Mesendoderm (in vitro differentiated cells): Measurements from ENCODE around the gene LRFN2.

Source experiments
- DNase-seq: peaks from one replicate; pipeline ENCODE4 v3.0.0; 2013
- H2AK5ac ChIP-seq: 2 replicates; pipeline ENCODE4 v1.6.1; 2013; ENCODE audit warnings: low read length, inconsistent platforms
- H2BK120ac ChIP-seq: 2 replicates; pipeline ENCODE4 v1.6.1; 2013; ENCODE audit warnings: low read depth, mild to moderate bottlenecking, low read length, moderate library complexity, mixed read lengths
- H2BK15ac ChIP-seq: replicated peaks from 2 replicates; pipeline ENCODE4 v1.6.1; 2013; ENCODE audit warnings: low read depth, mild to moderate bottlenecking, moderate library complexity
- H2BK5ac ChIP-seq: 2 replicates; pipeline ENCODE4 v1.6.1; 2013; ENCODE audit warnings: low read length, inconsistent platforms
- H3K18ac ChIP-seq: 2 replicates; pipeline ENCODE4 v1.6.1; 2013; ENCODE audit warnings: mild to moderate bottlenecking, low read length, mixed read lengths
- H3K23ac ChIP-seq: one replicate; pipeline ENCODE4 v1.6.1; 2013; ENCODE audit warnings: low read length
- H3K27ac ChIP-seq: 2 replicates; pipeline ENCODE4 v1.5.1; 2013; ENCODE audit warnings: low read depth, mild to moderate bottlenecking, inconsistent platforms, low read length, moderate library complexity
- H3K27me3 ChIP-seq: 2 replicates; pipeline ENCODE4 v1.6.1; 2013; ENCODE audit warnings: low read length, control low read depth, mild to moderate bottlenecking, inconsistent platforms; ENCODE audit not compliant: insufficient read depth, poor library complexity
- H3K36me3 ChIP-seq: 2 replicates; pipeline ENCODE4 v1.6.1; 2013; ENCODE audit warnings: low read length, inconsistent platforms; ENCODE audit not compliant: control insufficient read depth, insufficient read depth
- H3K4ac ChIP-seq: one replicate; pipeline ENCODE4 v1.6.1; 2013; ENCODE audit warnings: low read depth, mild to moderate bottlenecking, low read length, moderate library complexity
- H3K4me1 ChIP-seq: 2 replicates; pipeline ENCODE4 v1.6.1; 2013; ENCODE audit warnings: low read depth, low read length, inconsistent platforms; ENCODE audit not compliant: control insufficient read depth
- H3K4me2 ChIP-seq: 2 replicates; pipeline ENCODE4 v1.6.1; 2013; ENCODE audit warnings: low read length
- H3K4me3 ChIP-seq: 2 replicates; pipeline ENCODE4 v1.5.1; 2013; ENCODE audit warnings: mild to moderate bottlenecking, low read length
- H3K56ac ChIP-seq: one replicate; pipeline ENCODE4 v1.6.1; 2013; ENCODE audit warnings: low read length
- H3K79me1 ChIP-seq: 2 replicates; pipeline ENCODE4 v1.6.1; 2013; ENCODE audit warnings: low read length, inconsistent platforms
- H3K79me2 ChIP-seq: 2 replicates; pipeline ENCODE4 v1.6.1; 2013; ENCODE audit warnings: mild to moderate bottlenecking, low read length; ENCODE audit not compliant: control insufficient read depth, insufficient read depth
- H3K9ac ChIP-seq: 2 replicates; pipeline ENCODE4 v1.6.1; 2013; ENCODE audit warnings: low read length, inconsistent platforms
- H4K5ac ChIP-seq: one replicate; pipeline ENCODE4 v1.6.1; 2013; ENCODE audit warnings: low read length
- H4K8ac ChIP-seq: one replicate; pipeline ENCODE4 v1.6.1; 2013; ENCODE audit warnings: low read depth, mild to moderate bottlenecking, control low read depth, low read length, moderate library complexity
- WGBS: extraction: QIAGEN DNeasy Blood & Tissue Kit; methylation state at CpG from one replicate; pipeline ENCODE4 v1.1.7; 2013; ENCODE audit warnings: low lambda C conversion rate, missing lambda C conversion rate; ENCODE audit not compliant: insufficient coverage; ENCODE audit errors: extremely low coverage; 5-methylcytosine and 5-hydroxymethylcytosine counted together

LRFN2 gene

GRCh38 chr6:40611912-40612311, 24.7 kb upstream of the LRFN2 start:
- Histone ChIP-seq H3K4me1 (no peaks in the 10 kb centered on the region), H4K5ac (no peak overlapping the region), H3K4me2 (no peak overlapping the region), H2AK5ac (no peak overlapping the region), H3K36me3 (no peaks in the 10 kb centered on the region), H3K18ac (no peak overlapping the region), H3K27ac (no peak overlapping the region), H4K8ac (no peak overlapping the region), H3K56ac (no peak overlapping the region), H3K9ac (no peak overlapping the region), H3K79me1 (no peaks in the 10 kb centered on the region), H3K4ac (no peak overlapping the region), H3K27me3 (no peaks in the 10 kb centered on the region), H3K4me3 (no peak overlapping the region), H2BK15ac (no peak overlapping the region), H3K79me2 (no peaks in the 10 kb centered on the region), H3K23ac (no peak overlapping the region), H2BK120ac (no peak overlapping the region), H2BK5ac (no peak overlapping the region)
- no CpG with 5 or more reads among the region's 8 CpGs for WGBS
- no peak for DNase-seq

- Histone ChIP-seq H4K8ac (no peak overlapping the region), H3K4me3 (no peak overlapping the region), H3K9ac (no peak overlapping the region), H3K4ac (no peak overlapping the region), H2BK15ac (no peak overlapping the region), H3K4me2 (no peak overlapping the region), H3K79me2 (no peaks in the 10 kb centered on the region), H3K79me1 (no peaks in the 10 kb centered on the region), H3K27me3 (no peaks in the 10 kb centered on the region), H3K36me3 (no peaks in the 10 kb centered on the region), H2BK120ac (no peak overlapping the region), H3K23ac (no peak overlapping the region), H2BK5ac (no peak overlapping the region), H2AK5ac (no peak overlapping the region), H3K4me1 (no peaks in the 10 kb centered on the region), H4K5ac (no peak overlapping the region), H3K56ac (no peak overlapping the region), H3K18ac (no peak overlapping the region), H3K27ac (no peak overlapping the region)
- no CpG with 5 or more reads among the region's 5 CpGs for WGBS
- DNase-seq: no peak
Observed at GRCh38 chr6:40611434-40611833, 24.3 kb upstream of the LRFN2 start.

- H3K4me1 ChIP-seq: no peaks in the 10 kb centered on the region
- no peak overlapping the region for H3K4ac ChIP-seq
- no peak overlapping the region for H3K23ac ChIP-seq
- no peak overlapping the region for H4K8ac ChIP-seq
- H2BK120ac ChIP-seq: no peak overlapping the region
- H3K4me3 ChIP-seq: no peak overlapping the region
- H3K4me2 ChIP-seq: no peak overlapping the region
- no peak overlapping the region for H2BK5ac ChIP-seq
- WGBS: no CpG with 5 or more reads among the region's 2 CpGs
- H3K27me3 ChIP-seq: no peaks in the 10 kb centered on the region
- no peaks in the 10 kb centered on the region for H3K79me1 ChIP-seq
- H3K36me3 ChIP-seq: no peaks in the 10 kb centered on the region
- H3K56ac ChIP-seq: no peak overlapping the region
- no peak overlapping the region for H4K5ac ChIP-seq
- no peak overlapping the region for H2AK5ac ChIP-seq
- no peak for DNase-seq
- no peak overlapping the region for H2BK15ac ChIP-seq
- H3K27ac ChIP-seq: no peak overlapping the region
- no peaks in the 10 kb centered on the region for H3K79me2 ChIP-seq
- no peak overlapping the region for H3K18ac ChIP-seq
- H3K9ac ChIP-seq: no peak overlapping the region
Observed at GRCh38 chr6:40610229-40610628, 23.1 kb upstream of the LRFN2 start.

GRCh38 chr6:40606981-40607380, 19.8 kb upstream of the LRFN2 start:
- no peak for DNase-seq
- H3K27me3 ChIP-seq: no peaks in the 10 kb centered on the region
- H2AK5ac ChIP-seq: no peak overlapping the region
- no peaks in the 10 kb centered on the region for H3K36me3 ChIP-seq
- no peak overlapping the region for H2BK120ac ChIP-seq
- H3K4ac ChIP-seq: no peak overlapping the region
- H3K4me2 ChIP-seq: no peak overlapping the region
- no peaks in the 10 kb centered on the region for H3K4me1 ChIP-seq
- H3K18ac ChIP-seq: no peak overlapping the region
- no peak overlapping the region for H2BK5ac ChIP-seq
- no peaks in the 10 kb centered on the region for H3K79me2 ChIP-seq
- H3K27ac ChIP-seq: no peak overlapping the region
- WGBS: no CpG with 5 or more reads among the region's 4 CpGs
- no peaks in the 10 kb centered on the region for H3K79me1 ChIP-seq
- no peak overlapping the region for H3K23ac ChIP-seq
- H3K9ac ChIP-seq: no peak overlapping the region
- H3K4me3 ChIP-seq: no peak overlapping the region
- H2BK15ac ChIP-seq: no peak overlapping the region
- H4K8ac ChIP-seq: no peak overlapping the region
- no peak overlapping the region for H3K56ac ChIP-seq
- H4K5ac ChIP-seq: no peak overlapping the region

- no peak overlapping the region for H2BK120ac ChIP-seq
- H3K4me1 ChIP-seq: no peaks in the 10 kb centered on the region
- H3K36me3 ChIP-seq: no peaks in the 10 kb centered on the region
- no peak overlapping the region for H3K9ac ChIP-seq
- no peaks in the 10 kb centered on the region for H3K79me2 ChIP-seq
- H2BK5ac ChIP-seq: no peak overlapping the region
- no peak overlapping the region for H3K18ac ChIP-seq
- no peak overlapping the region for H4K8ac ChIP-seq
- H3K27ac ChIP-seq: no peak overlapping the region
- no peaks in the 10 kb centered on the region for H3K27me3 ChIP-seq
- no peak overlapping the region for H3K23ac ChIP-seq
- no peak overlapping the region for H2BK15ac ChIP-seq
- no peak for DNase-seq
- H3K4ac ChIP-seq: no peak overlapping the region
- no peaks in the 10 kb centered on the region for H3K79me1 ChIP-seq
- no peak overlapping the region for H4K5ac ChIP-seq
- H3K56ac ChIP-seq: no peak overlapping the region
- H3K4me3 ChIP-seq: no peak overlapping the region
- no CpG with 5 or more reads among the region's 2 CpGs for WGBS
- H3K4me2 ChIP-seq: no peak overlapping the region
- no peak overlapping the region for H2AK5ac ChIP-seq
Observed at GRCh38 chr6:40606526-40606925, 19.4 kb upstream of the LRFN2 start.

- H3K56ac ChIP-seq: no peak overlapping the region
- H3K4me1 ChIP-seq: no peaks in the 10 kb centered on the region
- no peak overlapping the region for H4K8ac ChIP-seq
- no peaks in the 10 kb centered on the region for H3K36me3 ChIP-seq
- no peaks in the 10 kb centered on the region for H3K79me2 ChIP-seq
- H2AK5ac ChIP-seq: no peak overlapping the region
- H3K27ac ChIP-seq: no peak overlapping the region
- no peak for DNase-seq
- H3K9ac ChIP-seq: no peak overlapping the region
- no CpG with 5 or more reads among the region's 2 CpGs for WGBS
- H2BK120ac ChIP-seq: no peak overlapping the region
- no peak overlapping the region for H4K5ac ChIP-seq
- no peaks in the 10 kb centered on the region for H3K27me3 ChIP-seq
- H3K4me3 ChIP-seq: no peak overlapping the region
- no peak overlapping the region for H3K18ac ChIP-seq
- H3K79me1 ChIP-seq: no peaks in the 10 kb centered on the region
- no peak overlapping the region for H2BK15ac ChIP-seq
- H3K23ac ChIP-seq: no peak overlapping the region
- no peak overlapping the region for H3K4ac ChIP-seq
- no peak overlapping the region for H2BK5ac ChIP-seq
- H3K4me2 ChIP-seq: no peak overlapping the region
Observed at GRCh38 chr6:40604082-40604481, 16.9 kb upstream of the LRFN2 start.
